HG03432 (cell line): Measurements from ENCODE around the gene NCEH1.
"Not testable (repeated sequence)": the region's sequence is repeated elsewhere in the genome, so short reads cannot be mapped to it uniquely, and the experiment has no call there.

Experiments used
- ATAC-seq: cut with Tn5 transposase; IDR thresholded peaks from one replicate; pipeline ENCODE4 v1.9.1; 2021; ENCODE audit warnings: mild to moderate bottlenecking, moderate library complexity; ENCODE audit not compliant: unreplicated experiment

The NCEH1 gene

GRCh38 chr3:172614340-172615274, 96.3 kb downstream of the NCEH1 start:
- ATAC-seq, result no peak

GRCh38 chr3:172613845-172614244, 97.0 kb downstream of the NCEH1 start:
- no peak for ATAC-seq

GRCh38 chr3:172612871-172613678, 97.8 kb downstream of the NCEH1 start:
- ATAC-seq, result no peak

GRCh38 chr3:172609750-172610149, 101.1 kb downstream of the NCEH1 start:
- ATAC-seq, result no peak

GRCh38 chr3:172608575-172608974, 102.3 kb downstream of the NCEH1 start:
- no peak for ATAC-seq

GRCh38 chr3:172607305-172608121, 103.4 kb downstream of the NCEH1 start:
- peak; percentile 64 for ATAC-seq

- ATAC-seq, result no peak
These were observed 104.8 kb downstream of the NCEH1 start for GRCh38 chr3:172606021-172606420.

- no peak for ATAC-seq
These were observed 105.8 kb downstream of the NCEH1 start for GRCh38 chr3:172604895-172605646.

- ATAC-seq, result no peak
These were observed 109.6 kb downstream of the NCEH1 start for GRCh38 chr3:172601066-172601832.

GRCh38 chr3:172600644-172601065, 110.2 kb downstream of the NCEH1 start:
- no peak for ATAC-seq

- ATAC-seq, result no peak
These were observed 112.0 kb downstream of the NCEH1 start for GRCh38 chr3:172598904-172599303.

- no peak for ATAC-seq
These were observed 114.5 kb downstream of the NCEH1 start for GRCh38 chr3:172596394-172596706.

GRCh38 chr3:172595664-172596393, 115.0 kb downstream of the NCEH1 start:
- peak; percentile 26 for ATAC-seq

GRCh38 chr3:172594900-172595663, 115.8 kb downstream of the NCEH1 start:
- ATAC-seq, result not testable (repeated sequence)

GRCh38 chr3:172592898-172593669, 117.8 kb downstream of the NCEH1 start:
- ATAC-seq, result no peak

- peak; percentile 92 for ATAC-seq
These were observed 118.7 kb downstream of the NCEH1 start for GRCh38 chr3:172591876-172592771.
